SHP77 (cell line): ENCODE measurements around the gene CCDC28B.
"Not testable (repeated sequence)": the region's sequence is repeated elsewhere in the genome, so short reads cannot be mapped to it uniquely, and the experiment has no call there.

ENCODE experiments used
- DNase-seq, 2 experiments: peaks; one replicate each; lab custom pipeline; 2025; lab: John Stamatoyannopoulos, UW

The CCDC28B gene

DNA sequence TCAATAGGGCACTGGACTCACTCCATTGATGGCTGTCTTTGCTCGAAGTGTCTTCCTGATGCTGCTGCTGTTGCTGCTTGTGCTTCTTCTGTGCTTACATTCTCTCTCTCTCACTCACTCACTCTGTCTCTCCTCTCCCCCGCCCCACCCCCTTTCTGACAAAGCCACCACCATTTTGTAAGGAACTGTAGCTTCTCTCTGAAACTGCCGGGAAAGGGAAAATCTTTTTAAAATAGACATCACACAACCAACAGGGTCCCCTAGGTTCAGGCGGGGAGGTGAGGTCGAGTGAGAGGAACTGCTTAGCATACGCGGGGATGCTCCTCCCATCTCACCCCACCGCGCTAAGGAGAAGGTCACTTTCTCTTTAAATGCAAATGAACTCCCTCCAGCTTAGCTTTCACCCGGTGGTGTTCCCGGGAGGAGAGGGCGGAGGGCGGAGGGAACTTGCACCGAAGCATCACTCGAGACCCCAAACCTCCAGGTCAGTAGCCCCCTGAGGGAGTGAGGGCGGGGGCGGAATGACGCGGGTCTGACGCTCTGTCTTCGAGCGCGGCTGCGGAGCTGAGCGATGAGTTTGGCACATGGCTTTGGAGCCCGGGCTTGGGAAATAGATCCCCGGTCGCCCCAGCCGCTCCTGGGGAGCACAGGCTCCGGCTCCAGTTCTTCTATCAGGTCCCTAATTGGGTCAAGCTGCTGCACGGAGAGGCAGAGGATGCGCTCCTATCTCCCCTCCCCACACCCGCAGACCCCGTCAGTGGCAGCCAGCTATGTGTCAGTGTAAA, at the start of gene CCDC28B:
TSS of gene CCDC28B (plus strand) at position 370 of the 785 bp plus-strand sequence. CDS start 1,341 bp downstream, outside the sequence.
- DNase-seq, result peak; percentile 59 to 77

DNA sequence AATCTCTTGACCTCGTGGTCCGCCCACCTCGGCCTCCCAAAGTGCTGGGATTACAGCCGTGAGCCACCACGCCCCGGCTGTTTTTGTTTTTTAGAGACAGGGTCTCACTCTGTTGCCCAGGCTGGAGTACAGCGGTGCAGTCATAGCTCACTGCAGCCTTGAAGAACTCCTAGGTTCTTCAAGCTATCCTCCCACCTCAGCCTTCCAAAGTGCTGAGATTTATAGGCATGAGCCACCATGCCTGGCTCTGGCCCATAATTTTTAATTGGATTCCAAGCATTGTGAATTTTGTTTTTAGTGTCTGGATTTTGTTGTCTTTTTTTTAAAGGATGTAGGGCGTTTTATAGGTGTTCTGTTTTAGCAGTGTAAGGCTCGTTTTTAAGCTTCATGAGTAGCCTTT, 49.5 kb upstream of the CCDC28B start:
- DNase-seq, result no peak

DNA sequence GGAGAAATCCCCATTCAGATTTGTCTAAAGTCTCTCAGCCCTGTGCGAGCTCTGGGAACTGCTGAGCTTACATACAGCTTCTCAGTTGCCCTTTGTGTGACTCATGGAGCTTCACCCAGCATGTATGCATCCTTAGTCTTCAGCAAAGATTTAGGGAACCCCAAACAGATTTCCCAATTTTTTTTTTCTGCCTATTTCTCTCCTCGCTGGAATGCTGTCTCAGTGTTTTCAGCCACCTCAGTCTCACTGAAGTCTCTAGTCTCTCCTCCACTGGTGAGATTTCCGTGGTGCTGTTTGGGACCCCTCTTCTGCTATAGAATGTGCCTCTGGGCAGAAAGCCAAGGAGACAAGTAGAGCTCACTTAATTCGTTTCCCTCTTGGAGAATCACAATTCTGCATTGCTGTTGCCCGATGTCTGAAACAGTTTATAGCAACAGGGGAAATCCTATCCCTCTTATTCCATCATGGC, 49.0 kb upstream of the CCDC28B start:
- DNase-seq, result no peak

DNA sequence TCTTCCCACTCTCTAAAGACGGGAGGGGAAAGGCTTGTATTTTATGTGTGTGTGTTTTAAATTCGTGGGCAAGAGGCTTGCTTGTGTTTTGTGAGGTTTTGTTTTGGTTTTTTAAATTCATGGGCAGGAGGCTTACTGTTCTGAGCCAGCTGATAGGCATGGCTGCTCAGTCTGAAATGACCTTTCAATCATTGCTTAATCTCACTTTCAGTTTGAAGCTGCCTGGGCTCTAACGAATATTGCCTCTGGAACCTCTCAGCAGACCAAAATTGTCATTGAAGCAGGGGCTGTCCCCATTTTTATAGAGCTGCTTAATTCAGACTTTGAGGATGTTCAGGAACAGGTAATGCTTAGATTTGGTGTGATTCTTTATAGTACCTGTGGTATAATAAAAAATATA, 41.2 kb upstream of the CCDC28B start:
- no peak for DNase-seq

DNA sequence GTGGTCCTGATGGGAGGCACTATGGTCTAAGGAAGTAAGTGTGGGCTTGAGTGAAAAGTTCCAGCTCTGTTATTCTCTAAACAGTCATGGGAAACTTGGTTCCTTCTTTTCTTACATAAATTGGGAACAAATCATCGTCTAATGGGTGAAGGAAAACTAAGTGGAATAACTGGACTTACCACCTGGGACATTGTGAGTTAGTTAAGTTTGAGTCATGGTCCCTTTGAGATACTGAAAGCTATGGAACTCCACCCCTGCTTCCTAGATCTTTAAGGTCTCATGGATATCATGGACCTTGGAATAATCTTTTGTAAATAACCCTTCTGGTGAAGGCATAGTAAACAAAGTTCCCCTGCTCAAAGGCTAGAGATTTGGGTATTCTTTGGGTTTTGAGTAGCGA, 37.0 kb upstream of the CCDC28B start:
- no peak for DNase-seq

DNA sequence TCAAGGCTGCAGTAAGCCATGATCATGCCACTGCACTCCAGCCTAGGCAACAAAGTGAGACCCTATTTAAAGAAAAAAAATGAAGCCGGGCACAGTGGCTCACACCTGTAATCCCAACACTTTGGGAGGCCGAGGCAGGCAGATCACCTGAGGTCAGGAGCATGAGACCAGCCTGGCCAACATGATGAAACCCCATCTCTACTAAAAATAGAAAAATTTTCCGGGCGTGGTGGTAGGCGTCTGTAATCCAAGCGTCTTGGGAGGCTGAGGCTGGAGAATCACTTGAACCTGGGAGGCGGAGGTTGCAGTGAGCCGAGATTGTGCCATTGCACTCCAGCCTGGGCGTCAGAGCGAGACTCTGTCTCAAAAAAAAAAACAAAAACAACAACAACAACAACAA, 34.8 kb upstream of the CCDC28B start:
- DNase-seq, result not testable (repeated sequence)

DNA sequence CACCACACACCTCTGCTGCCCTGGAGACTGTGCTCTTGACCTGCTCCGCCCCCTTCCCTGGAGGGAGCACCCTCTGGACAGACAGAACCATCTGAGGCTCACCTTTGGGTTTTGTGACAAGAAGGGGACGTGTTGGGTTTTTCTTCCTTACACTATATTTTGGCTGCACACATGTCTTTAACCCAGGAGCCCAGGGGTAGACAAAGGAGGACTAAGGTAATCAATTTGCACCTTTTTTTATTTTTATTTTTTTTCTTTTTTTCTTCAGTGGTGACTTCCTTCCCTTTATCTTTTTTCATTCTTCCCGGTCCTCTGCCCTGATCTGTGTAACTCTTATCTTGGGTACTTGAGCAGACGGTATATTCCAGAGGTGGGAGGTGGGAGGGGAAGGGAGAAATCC, 29.4 kb upstream of the CCDC28B start:
- DNase-seq, result no peak

DNA sequence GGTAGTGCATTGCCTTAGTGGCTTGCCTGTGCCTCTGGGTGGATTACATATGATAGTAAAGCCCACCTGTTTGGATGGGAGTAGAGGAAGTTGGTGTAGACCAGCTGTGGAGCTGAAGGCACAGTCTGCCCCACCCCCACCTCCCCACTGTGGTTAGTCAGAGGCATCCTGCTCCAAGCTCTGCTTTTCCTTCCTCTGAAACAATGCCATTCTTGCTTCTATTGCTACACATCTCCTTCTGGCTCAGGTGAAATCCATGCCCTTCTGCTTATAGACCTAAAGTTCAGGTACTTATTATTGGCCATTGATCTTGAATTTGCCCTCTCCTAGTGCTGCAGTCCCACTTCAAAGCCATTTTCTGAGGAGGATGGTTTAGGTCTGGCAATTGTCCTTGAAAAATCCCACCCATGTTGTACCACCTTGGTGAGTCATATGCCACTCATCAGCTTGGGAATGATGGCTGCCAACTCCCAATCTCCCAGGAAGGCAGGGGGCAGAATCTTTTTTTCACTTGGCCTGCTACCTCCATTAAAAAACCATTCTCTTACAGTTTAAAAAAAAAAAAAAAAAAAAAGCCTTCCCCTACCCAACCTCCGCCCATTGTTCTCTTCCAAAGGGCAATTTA, 27.7 kb upstream of the CCDC28B start:
- DNase-seq, result no peak

DNA sequence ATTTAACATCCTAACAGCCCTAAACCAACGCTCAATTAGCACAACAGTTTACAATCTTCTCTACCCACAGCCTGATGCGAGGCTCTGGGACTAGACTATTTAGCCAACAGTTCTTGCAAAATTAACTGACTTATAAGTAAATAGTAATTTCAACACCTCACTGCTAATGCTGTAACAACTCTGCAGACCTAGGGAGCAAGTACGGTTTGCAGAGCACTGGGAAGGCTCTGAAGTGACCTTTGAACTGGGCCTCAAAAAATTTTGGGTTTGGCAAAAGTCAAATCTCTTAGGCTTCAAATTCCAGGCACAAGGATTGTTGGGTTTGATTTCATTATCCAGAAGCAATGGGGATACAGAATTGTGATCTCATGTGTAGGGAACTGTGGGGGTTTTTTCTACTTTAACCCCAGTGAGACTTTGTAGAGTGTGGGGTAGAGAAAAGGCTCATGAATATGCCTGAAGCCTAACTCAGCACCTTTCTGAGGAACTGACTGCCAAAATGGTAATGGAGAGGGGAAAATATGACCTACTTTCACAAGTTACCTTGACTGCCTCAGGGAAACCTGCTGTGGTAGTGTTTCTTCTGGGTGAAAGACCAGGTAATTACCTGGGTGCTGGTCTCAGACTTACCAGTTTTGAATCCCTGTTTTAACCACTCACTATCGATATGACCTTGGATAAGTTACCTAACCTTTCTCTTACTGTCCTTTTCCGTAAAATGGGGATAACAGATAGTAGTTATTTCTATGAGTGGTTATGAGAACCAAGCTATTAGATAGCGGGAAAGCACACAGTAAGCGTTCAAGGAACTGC, 21.8 kb upstream of the CCDC28B start:
- DNase-seq, result no peak

DNA sequence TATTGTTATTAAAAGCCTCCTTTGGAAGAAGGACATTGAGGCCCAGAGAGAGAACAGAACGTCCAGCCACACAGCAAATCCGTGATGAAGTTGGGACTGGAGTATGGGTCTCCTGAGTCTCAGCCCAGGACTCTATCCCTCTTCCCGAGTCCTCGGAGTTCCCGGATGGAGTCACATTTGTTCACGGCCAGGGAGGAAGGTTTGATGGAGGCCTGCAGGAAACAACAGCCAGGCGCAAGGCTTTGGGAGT, 21.3 kb upstream of the CCDC28B start:
- DNase-seq, result peak; percentile 86 to 88

DNA sequence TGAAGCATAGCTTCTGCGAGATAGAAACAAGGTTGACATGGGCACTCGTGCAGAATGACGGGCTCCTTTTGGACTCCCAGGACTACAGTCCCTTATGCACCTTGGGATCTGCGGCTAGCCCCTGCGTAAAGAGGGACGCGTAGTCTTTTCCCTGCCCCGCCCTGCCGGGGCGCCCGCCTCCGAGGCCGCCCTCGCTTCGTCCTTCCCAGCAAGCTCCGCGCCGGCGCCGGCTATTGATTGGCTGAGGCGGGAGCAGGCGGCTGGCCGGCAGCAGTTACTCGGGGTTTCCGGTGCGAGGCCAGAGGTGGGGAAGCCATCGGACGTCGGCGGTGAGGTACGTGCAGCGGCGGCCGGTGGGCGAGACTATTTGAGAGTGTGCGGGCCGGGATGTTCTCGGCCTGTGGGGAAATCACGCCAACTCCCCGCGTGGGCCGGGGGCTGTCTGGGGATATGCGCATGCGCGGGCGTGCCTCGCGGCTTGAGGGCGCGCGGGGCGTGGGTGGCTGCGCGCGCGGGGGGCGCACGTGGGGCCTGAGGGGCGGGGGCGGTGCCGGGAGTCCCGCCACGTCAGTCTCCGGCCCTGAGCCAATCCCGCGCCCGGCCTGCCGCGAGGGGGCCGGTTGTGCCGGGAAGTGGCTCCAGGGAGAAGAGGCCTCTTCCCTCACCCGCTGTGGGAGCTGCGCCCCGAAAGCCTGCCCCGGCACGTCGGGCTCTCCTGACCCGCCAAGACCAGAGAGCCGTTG, 20.8 kb upstream of the CCDC28B start, which contains the start of gene TXLNA:
TSS of gene TXLNA (plus strand) at position 233 of the 743 bp plus-strand sequence. CDS start 671 bp downstream, outside the sequence.
- peak; percentile 94 to 97 for DNase-seq

DNA sequence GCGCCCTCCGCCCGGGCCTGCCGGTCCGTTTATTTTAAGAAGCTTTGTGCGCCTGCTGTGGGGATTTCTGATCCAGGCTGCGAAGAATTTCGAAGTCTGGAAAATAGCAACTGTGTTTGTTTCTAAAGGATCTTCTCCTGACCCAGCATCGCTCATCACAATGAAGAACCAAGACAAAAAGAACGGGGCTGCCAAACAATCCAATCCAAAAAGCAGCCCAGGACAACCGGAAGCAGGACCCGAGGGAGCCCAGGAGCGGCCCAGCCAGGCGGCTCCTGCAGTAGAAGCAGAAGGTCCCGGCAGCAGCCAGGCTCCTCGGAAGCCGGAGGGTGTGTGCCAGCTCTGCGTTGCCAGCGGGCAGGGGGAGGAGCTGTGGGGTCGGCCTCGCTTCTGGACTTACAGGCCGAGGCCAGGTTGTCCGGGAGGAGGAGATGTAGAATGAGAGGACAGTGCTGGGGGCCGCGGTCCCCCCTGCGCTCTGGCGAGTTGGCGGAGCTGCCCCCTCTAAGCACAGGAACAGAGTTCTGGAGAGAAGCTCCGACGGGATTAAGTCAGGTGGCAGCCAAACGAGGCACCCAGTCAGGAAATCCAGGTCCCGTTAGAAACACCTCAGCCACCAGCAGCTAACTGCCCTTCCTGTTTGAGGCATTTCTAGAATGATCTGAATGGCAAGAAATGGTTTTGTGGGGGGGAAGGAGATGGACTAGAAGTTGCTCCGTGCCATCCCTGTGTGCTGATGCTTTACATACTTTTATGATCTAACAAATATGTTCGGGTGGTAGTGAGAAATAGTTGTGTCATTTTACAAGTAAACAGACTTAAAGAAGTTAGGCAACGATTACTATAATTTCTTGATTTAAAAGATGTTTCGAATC, 20.0 kb upstream of the CCDC28B start:
- DNase-seq, result peak in 1 of 2 experiments; percentile 40

DNA sequence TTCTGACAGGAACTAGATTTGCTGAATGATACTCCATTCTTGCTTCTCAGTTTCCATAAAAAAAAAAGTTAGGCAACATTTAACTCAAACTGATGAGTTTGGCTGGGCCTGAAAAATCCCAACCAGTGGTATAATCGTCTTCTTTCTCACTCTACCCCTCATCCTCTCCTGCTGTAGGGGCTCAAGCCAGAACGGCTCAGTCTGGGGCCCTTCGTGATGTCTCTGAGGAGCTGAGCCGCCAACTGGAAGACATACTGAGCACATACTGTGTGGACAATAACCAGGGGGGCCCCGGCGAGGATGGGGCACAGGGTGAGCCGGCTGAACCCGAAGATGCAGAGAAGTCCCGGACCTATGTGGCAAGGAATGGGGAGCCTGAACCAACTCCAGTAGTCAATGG, 19.3 kb upstream of the CCDC28B start:
- DNase-seq, result no peak

DNA sequence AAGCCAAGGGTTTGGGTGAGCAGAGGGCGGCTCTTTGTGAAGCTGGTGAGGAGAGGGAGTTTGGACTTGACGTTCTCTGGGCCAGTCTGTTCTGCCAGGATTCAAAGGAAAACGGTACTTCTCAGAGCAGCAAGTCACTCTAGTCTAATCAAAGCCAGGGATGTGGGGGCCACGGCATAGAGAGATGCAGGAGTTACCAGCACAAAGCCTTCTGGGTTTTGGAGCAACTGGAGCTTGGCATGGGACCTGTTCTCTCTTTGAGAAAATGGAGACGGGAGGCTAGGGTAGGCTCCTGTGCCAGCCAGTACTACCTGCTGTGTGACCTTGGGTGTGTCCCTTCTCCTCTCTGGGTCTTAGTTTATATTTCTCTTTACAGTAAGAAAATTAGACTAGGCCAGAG, 18.8 kb upstream of the CCDC28B start:
- no peak for DNase-seq

DNA sequence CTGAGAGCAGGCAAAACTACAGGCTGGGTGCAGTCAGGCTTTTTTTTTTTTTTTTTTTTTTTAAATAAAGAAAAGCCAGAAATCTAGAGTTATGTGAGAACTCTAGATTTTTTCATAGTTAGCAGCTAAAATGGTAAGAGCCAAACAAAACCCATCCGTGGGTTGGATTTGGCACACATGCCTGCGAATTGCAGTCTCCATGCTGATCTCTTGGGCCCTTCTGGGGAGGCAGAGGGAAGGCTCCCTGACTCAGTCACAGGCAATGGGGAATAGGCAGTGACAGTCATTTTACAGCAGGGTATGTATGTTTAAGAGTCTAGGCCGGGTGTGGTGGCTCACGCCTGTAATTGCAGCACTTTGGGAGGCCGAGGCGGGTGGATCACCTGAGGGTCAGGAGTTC, 18.3 kb upstream of the CCDC28B start:
- no peak for DNase-seq

DNA sequence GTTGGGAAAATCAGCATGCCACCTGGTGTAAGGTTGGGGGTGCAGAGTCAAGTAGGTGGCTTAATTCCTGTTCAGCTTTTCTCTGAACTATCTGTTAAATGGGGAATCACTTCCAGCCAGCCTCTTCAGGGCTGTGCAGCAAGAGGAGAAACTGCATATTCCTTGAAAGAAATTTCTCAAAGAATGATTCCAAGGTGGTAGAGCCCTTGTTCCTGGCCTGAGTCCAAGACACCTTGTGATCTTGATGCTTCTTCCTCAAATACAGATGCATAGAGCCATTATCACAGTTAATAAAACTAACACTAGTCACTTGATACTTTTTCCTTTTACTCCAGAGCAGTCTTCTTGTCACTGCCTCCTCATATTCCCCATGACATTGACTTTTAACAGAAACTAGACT, 15.7 kb upstream of the CCDC28B start:
- no peak for DNase-seq

DNA sequence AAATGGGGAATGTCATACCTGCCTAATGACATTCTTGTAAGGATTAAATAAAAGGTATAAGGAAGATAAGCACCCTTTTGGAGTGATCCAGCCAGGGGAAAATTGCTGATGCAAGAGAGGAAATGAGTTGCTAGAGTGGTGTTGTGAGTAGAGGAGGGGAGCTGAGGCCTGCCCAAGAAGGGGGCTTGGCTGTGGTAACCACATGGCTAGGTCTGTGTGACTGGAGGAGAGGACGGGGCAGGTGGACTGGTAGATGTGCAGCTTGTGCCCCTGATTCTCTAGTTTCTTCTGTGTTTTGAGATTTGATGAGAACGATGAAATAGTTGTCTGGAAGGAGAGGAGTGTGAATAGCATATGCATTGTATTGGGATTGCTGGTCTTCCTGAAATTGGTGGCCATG, 14.3 kb upstream of the CCDC28B start:
- no peak for DNase-seq

DNA sequence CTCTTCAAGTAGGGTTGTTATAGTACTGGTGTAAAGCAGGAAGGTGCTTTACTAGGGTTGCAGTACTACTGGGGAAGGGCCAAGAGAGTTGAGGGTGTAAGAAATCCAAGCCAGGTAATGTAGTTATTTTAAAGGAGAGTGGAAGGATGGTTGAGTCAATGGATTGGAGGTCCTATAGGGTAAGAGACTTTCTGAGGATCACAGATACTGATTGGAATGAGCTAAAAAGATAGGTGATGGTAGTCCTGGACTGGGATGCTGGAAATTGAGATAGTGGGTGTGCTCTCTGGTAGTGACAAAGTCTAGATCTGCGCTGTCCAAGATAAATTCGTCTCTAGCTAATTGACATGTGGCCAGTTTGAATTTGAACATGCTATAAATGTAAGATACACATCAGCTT, 13.9 kb upstream of the CCDC28B start:
- no peak for DNase-seq

DNA sequence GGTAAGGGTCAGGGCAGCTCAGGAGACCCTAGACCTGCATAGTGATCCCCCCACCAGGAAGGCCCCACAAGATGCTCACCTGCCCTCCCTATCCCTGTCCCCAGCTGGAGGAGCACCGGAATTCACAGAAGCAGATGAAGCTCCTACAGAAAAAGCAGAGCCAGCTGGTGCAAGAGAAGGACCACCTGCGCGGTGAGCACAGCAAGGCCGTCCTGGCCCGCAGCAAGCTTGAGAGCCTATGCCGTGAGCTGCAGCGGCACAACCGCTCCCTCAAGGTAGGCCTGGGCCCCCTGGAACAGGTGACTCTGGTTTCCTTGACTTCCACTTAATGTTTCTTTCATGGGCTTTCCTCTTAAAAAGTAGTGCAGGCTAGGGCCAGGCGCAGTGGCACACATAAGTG, 12.5 kb upstream of the CCDC28B start:
- no peak for DNase-seq

DNA sequence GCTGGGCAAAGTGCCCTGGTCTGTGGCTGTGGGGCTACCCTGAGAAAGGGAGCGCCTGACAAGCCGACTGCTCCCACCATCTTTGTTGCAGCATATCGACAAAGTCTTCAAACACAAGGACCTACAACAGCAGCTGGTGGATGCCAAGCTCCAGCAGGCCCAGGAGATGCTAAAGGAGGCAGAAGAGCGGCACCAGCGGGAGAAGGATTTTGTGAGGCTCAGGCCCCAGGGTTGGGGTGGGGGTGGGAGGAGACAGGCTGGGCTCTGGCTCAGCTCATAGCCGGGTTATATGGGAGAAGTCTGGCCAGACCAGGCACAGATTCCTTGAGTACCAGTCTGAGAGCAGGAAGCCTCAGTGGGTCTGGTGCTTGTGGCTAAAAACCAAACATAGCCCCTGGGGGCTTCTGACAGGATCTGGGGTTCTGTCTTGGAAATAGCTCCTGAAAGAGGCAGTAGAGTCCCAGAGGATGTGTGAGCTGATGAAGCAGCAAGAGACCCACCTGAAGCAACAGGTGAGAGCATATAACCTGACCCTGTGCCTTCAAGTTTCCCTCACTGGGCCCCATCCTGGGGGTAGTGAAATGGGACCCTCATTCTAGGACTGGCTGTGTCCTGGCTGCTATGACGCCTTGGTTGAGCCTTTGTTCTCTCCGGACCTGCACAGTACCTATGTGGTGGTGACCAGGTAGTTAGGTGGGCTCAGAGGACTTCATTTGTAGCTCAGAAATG, 8.0 kb upstream of the CCDC28B start:
- DNase-seq, result no peak

DNA sequence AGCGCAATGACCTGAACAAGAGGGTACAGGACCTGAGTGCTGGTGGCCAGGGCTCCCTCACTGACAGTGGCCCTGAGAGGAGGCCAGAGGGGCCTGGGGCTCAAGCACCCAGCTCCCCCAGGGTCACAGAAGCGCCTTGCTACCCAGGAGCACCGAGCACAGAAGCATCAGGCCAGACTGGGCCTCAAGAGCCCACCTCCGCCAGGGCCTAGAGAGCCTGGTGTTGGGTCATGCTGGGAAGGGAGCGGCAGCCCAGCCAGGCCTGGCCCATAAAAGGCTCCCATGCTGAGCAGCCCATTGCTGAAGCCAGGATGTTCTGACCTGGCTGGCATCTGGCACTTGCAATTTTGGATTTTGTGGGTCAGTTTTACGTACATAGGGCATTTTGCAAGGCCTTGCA, 5.4 kb upstream of the CCDC28B start:
- DNase-seq, result no peak
